HPDE6-E6E7 (cell line): ENCODE measurements around the gene XYLT1.

Experiments used
- DNase-seq: peaks from one replicate; pipeline ENCODE4 v3.0.0; 2011; ENCODE audit warnings: missing footprints; ENCODE audit errors: extremely low spot score

Gene XYLT1

GRCh38 chr16:17149904-17150483 lies 320.8 kb downstream of the XYLT1 start:
- DNase-seq: no peak

GRCh38 chr16:17147942-17148341 lies 322.8 kb downstream of the XYLT1 start:
- no peak for DNase-seq

- DNase-seq: no peak
Observed at GRCh38 chr16:17145029-17145428, 325.7 kb downstream of the XYLT1 start.

GRCh38 chr16:17144431-17144830 lies 326.3 kb downstream of the XYLT1 start:
- DNase-seq: no peak

GRCh38 chr16:17143546-17144419 lies 327.0 kb downstream of the XYLT1 start:
- DNase-seq: no peak

GRCh38 chr16:17138801-17139200 lies 332.0 kb downstream of the XYLT1 start:
- DNase-seq: no peak

- DNase-seq: no peak
Observed at GRCh38 chr16:17135439-17135838, 335.3 kb downstream of the XYLT1 start.

- no peak for DNase-seq
Observed at GRCh38 chr16:17134586-17134985, 336.2 kb downstream of the XYLT1 start.

GRCh38 chr16:17133851-17134250 lies 336.9 kb downstream of the XYLT1 start:
- DNase-seq: no peak

GRCh38 chr16:17131351-17131750 lies 339.4 kb downstream of the XYLT1 start:
- DNase-seq: no peak

- DNase-seq: no peak
Observed at GRCh38 chr16:17130733-17131132, 340.0 kb downstream of the XYLT1 start.

- DNase-seq: no peak
Observed at GRCh38 chr16:17129971-17130370, 340.8 kb downstream of the XYLT1 start.

GRCh38 chr16:17128791-17129190 lies 342.0 kb downstream of the XYLT1 start:
- no peak for DNase-seq

GRCh38 chr16:17126156-17126555 lies 344.6 kb downstream of the XYLT1 start:
- no peak for DNase-seq

GRCh38 chr16:17125671-17126070 lies 345.1 kb downstream of the XYLT1 start:
- DNase-seq: no peak

- DNase-seq: no peak
Observed at GRCh38 chr16:17117906-17118577, 352.7 kb downstream of the XYLT1 start.

GRCh38 chr16:17116595-17117322 lies 354.0 kb downstream of the XYLT1 start:
- DNase-seq: no peak

GRCh38 chr16:17109413-17109812 lies 361.3 kb downstream of the XYLT1 start:
- no peak for DNase-seq

- DNase-seq: no peak
Observed at GRCh38 chr16:17108596-17108995, 362.2 kb downstream of the XYLT1 start.

GRCh38 chr16:17107450-17107849 lies 363.3 kb downstream of the XYLT1 start:
- DNase-seq: no peak

- no peak for DNase-seq
Observed at GRCh38 chr16:17106243-17106791, 364.4 kb downstream of the XYLT1 start.
